ENCODE results near the gene BRD7.
"Not testable (repeated sequence)": the region's sequence is repeated elsewhere in the genome, so short reads cannot be mapped to it uniquely, and the experiment has no call there.

BRD7 gene

DNA sequence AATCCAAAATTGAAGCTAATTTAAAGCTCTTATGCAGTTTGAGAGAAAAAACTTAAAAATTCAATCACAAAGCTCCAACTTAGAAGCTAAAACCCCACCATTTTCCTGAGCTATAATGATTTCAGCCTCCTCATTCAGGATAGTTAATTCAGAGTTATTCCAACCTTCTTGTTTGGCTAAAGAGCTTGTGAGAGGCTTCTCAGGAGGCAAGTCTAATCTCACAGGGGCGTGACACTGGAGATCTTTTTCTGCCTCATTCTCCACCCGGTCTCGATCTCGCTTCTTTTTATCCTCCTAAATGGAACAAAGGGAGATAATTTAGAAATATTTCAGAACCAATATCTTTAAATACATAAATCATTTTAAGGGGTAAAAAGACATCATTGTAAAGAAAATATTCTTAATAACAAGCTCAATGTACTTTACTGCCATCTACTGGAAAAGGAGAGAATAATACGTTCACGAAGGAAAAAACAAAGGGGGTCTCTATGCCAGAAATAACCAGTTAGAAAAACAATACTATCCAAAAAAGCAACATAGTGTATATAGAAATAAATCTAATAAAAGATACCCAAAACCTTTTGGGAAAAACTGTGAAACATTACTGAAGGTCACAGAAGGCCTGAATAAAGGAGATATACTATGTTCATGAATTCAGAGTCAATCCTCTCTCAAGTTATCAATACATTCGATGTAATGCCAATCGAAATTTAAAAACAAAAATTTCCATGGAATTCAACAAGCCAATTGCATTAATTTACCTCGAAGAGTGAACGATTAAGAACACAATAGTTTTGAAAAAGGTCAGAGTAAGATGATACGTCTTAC lies 13.9 kb downstream of the BRD7 start:
- peak; percentile 74 for FAIRE-seq

DNA sequence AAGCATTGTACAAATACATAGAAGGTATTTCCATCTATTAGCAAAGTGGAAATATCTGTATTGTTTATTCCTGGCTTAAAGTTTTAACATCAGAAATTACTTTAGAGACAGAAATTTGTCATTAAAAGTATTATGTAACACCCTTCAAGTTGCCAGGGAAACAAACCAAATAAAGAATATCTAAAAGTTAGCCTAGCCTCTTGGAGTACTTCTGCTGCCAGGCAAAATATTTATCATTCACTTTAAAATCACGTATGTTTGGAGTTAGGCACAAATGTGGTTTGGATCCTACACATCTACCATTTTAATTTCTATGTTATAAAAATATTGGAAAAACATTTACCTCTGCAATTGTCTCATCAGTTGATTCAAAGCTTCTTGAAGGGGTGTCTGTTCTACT lies 14.7 kb downstream of the BRD7 start:
- FAIRE-seq = no peak

- FAIRE-seq = no peak
These were observed 16.8 kb downstream of the BRD7 start for GRCh38 chr16:50351952-50352351.

GRCh38 chr16:50351116-50351515 lies 17.7 kb downstream of the BRD7 start:
- no peak for FAIRE-seq

DNA sequence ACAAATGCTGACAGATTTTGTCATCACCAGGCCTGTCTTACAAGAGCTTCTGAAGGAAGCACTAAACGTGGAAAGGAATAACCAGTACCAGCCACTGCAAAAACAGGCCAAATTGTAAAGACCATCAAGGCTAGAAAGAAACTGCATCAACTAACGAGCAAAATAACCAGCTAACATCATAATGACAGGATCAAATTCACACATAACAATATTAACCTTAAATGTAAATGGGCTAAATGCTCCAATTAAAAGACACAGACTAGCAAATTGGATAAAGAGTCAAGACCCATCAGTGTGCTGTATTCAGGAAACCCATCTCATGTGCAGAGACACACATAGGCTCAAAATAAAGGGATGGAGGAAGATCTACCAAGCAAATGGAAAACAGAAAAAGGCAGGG lies 23.6 kb downstream of the BRD7 start:
- not testable (repeated sequence) for FAIRE-seq

GRCh38 chr16:50343566-50343965 lies 25.2 kb downstream of the BRD7 start:
- FAIRE-seq = not testable (repeated sequence)

DNA sequence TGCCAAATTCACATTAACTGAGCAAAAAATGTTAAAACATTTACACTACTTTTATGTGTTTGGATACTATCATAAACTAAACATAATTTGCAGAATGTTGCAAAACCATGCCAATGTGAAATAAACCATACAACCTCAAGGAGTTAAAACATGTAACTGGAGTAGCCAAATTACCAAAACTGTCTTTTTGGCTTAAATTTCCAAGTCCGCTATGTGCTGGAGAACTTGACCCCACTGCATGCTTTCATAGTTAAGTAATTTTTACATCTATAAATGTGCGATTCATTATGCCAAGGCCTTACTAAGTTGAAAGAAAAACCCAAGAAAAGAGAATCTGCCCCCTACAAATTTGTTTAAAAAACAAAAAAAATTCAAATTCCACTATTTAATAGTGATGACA lies 28.2 kb downstream of the BRD7 start:
- FAIRE-seq = peak; percentile 99

- FAIRE-seq = no peak
These were observed 30.2 kb downstream of the BRD7 start for GRCh38 chr16:50338371-50339231.

DNA sequence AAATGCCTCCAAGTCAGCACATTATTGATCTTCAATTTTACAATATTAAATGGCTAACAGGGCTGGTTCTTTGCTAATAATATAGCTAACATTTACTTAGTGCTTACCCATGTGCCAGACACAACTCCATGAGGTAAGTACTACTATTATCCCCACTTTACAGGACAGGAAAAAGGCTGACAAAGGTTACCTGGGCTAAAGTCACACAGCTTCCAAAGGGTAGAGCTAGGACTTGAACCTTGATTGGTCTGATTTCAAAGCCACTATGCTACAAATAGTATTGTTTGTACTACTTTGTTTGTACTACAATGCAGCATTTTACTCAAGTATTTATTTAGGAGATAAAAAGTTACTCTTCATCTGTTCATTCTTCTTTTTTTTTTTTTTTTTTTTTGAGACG lies 31.9 kb downstream of the BRD7 start:
- FAIRE-seq = no peak

- FAIRE-seq = no peak
These were observed 33.4 kb downstream of the BRD7 start for GRCh38 chr16:50335196-50335958.

DNA sequence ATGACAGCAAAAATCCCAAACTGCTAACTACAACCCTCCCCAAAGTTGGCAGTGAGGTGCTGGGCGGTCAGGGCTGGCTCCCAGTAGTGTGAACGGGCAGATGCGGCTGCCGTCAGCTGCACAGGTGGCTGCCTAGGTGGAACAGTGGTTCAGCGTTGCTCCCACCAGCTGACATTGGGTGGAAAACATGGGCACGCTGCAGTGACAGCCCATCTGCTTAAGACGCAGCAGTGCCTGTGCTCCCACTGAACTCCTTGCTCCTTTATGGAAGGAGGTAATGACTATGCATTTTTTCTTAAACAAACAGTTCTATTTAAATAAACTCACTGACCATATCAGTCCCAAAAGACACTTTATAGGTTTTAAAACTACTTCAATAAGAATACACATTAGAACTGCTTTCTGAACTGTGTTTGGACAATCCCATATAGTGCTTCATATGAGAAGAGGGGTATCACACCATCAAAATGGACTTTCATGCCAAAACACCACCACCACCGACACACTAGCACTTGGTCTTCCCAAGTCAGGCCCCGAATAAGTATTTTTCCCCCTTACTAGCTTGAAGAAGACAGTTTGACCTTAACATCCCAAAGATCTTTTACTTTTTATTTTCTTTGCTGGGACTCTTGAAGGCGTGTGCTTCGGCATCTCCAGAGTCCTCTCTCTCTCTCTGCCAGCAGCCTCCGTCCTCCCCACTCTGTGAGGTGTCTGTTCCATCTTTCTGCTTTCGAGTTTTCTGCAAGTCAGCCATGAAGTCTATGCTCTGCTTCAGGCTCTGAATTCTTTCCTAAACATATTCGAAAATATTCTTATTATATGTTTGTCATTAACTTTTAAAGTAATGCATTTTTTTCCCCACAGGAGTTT lies 34.4 kb downstream of the BRD7 start:
- no peak for FAIRE-seq

DNA sequence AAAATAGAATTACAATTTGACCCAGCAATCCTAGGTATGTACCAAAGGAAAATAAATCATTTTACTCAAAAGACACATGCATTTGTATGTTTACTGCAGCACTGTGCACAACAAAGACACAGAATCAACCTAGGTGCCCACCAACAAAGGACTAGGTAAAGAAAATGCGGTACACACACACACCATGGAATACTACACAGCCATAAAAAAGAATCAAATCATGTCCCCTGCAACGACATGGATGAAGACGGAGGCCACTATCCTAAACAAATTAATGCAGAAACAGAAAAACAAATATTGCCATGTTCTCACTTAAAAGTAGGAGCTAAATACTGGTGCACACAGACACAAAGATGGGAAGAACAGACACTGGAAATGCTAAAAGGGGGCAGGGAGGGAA lies 36.2 kb downstream of the BRD7 start:
- FAIRE-seq = no peak

DNA sequence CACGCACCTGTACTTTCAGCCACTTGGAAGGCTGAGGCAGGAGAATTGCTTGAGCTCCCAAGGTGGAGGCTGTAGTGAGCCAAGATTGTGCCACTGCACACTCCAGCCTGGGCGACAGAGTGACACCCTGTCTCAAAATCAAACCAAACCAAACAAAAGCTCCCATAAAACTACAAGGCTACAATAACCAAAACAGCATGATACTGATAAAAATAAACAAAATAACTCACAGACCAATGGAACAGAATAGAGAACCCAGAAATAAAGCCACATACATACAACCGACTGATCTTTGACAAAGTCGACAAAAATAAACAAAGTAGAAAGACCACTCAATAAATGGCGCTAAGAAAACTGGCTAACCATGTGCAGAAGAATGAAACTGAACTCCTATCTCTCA lies 37.2 kb downstream of the BRD7 start:
- FAIRE-seq = no peak

GRCh38 chr16:50329446-50330189 lies 39.2 kb downstream of the BRD7 start:
- no peak for FAIRE-seq

DNA sequence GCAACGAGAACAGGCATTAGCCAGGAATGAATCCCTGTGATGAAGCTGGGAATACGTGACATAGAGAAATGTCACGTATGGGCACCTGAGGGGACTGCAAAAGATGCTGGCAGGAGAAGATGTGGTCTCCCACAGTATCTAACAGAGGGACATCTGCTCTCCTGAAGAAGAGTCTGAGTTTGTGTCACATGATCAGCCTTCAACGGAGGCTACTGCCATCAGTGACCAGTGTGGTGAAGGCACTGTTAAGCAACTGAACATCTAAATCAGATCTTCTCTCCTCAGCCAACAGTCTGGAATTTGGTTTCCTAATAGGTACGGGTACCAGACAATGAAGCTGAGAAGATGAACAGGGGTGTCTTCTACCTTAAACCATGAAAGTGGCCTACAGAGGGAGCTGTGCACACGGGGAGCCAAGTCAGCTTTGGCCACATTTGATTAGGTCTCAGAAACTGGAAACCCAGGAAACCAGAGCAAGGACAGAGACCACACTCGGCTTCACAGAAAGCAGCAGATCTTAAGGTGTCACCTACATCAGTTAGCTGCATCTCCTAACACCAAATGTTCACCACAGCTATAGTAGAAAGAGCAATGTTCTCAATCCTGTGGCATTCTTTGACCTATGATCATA lies 41.8 kb downstream of the BRD7 start:
- no peak for FAIRE-seq

DNA sequence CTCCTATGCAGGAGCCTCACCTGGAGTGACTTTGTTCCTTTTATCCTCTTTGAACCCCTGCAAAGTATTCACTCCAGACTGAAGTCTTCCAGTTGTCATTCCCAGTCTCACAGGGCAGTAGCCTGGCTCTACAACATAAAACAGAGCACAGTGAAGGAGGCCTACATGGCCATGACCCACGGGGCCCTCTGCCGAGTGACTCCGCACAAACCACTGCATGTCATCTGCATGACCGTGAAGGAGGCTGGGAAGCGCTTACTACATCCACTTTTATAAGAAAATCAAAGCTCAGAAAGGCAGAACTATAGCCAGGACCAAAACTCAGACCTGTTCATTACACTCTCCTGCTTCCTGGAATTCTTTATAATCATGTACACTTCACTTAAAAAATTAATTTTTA lies 42.5 kb downstream of the BRD7 start:
- no peak for FAIRE-seq

GRCh38 chr16:50324345-50324744 lies 44.4 kb downstream of the BRD7 start:
- no peak for FAIRE-seq

- no peak for FAIRE-seq
These were observed 45.3 kb downstream of the BRD7 start for GRCh38 chr16:50323335-50324011.

DNA sequence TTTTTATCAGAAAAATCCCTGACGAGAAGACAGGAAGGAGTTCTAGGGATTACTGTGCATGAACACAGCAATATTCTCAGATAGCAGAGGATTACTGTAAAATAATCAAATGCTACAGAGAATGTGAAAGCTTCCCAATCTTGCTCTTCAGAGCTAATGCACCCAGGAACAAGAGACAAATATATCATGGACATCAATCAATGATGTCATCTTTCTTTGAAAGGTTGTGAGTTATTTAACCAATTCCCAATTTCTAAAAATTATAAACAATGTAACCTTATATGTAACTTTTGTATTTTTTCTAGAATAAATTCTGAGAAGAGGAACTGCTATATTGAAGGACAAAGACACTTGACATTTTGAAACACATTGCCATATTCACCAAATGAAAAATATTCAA lies 46.5 kb downstream of the BRD7 start:
- FAIRE-seq = no peak

- no peak for FAIRE-seq
These were observed 48.5 kb downstream of the BRD7 start for GRCh38 chr16:50320310-50320709.

Measured in endometrium (tissue), 2 donors.